Natural killer cell (primary cell): ENCODE measurements around the gene BUD13. TPM values are rescaled to one million over a fixed set of nuclear protein-coding genes. Genes with fewer than 3 reads are reported as not detected.
"Not testable (repeated sequence)": the region's sequence is repeated elsewhere in the genome, so short reads cannot be mapped to it uniquely, and the experiment has no call there.

Source experiments
- ATAC-seq, 3 donors: fragments of 150-1000 bp in 2 of 3; fragments of 200-7000 bp in 1 of 3; cut with Tn5 transposase; 1 replicate in 1 of 3; 2 replicates in 2 of 3; pipeline ENCODE4 v1.10.0; 2021; ENCODE audit warnings: mild to moderate bottlenecking in 2 of 3, moderate library complexity in 2 of 3
- DNase-seq, 2 donors: peaks; one replicate each; pipeline versions ENCODE4 v3.0.0 to v3.0.0-alpha.2; 2013 to 2021; ENCODE audit warnings: mixed read lengths in 1 of 2
- H3K27ac ChIP-seq: one replicate; pipeline ENCODE4 v1.5.1; 2013; ENCODE audit warnings: mild to moderate bottlenecking, low read length
- H3K27me3 ChIP-seq: one replicate; pipeline ENCODE4 v1.6.1; 2013; ENCODE audit warnings: low read length; ENCODE audit not compliant: control insufficient read depth, insufficient read depth
- H3K36me3 ChIP-seq: one replicate; pipeline ENCODE4 v1.6.1; 2013; ENCODE audit warnings: low read length; ENCODE audit not compliant: control insufficient read depth, insufficient read depth
- H3K4me1 ChIP-seq: one replicate; pipeline ENCODE4 v1.6.1; 2013; ENCODE audit warnings: low read length; ENCODE audit not compliant: control insufficient read depth, insufficient read depth
- H3K4me3 ChIP-seq: one replicate; pipeline ENCODE4 v1.5.1; 2013; ENCODE audit warnings: low read length
- H3K9me3 ChIP-seq: one replicate; pipeline ENCODE4 v1.6.1; 2013; ENCODE audit warnings: low read length; ENCODE audit not compliant: control insufficient read depth, insufficient read depth
- H3K27ac Mint-ChIP-seq, 2 donors: one replicate each; pipeline ENCODE4 v1.8.0; 2022; ENCODE audit warnings: mild to moderate bottlenecking in 2 of 2, mixed read lengths in 2 of 2, moderate library complexity in 1 of 2
- H3K27me3 Mint-ChIP-seq, 2 donors: one replicate each; pipeline ENCODE4 v1.8.0; 2022; ENCODE audit warnings: low read depth in 2 of 2, mixed read lengths in 2 of 2
- H3K36me3 Mint-ChIP-seq: one replicate; pipeline ENCODE4 v1.8.0; 2022; ENCODE audit warnings: mixed read lengths
- H3K4me1 Mint-ChIP-seq, 2 donors: one replicate each; pipeline ENCODE4 v1.8.0; 2022; ENCODE audit warnings: mixed read lengths in 2 of 2
- H3K4me3 Mint-ChIP-seq: one replicate; pipeline ENCODE4 v1.8.0; 2022; ENCODE audit warnings: mild to moderate bottlenecking, moderate library complexity, mixed read lengths
- H3K9me3 Mint-ChIP-seq, 2 donors: one replicate each; pipeline ENCODE4 v1.8.0; 2022; ENCODE audit warnings: mixed read lengths in 2 of 2
- WGBS: methylation state at CpG from one replicate; pipeline ENCODE4 v1.1.7; 2013; ENCODE audit warnings: missing lambda C conversion rate; ENCODE audit not compliant: insufficient coverage; 5-methylcytosine and 5-hydroxymethylcytosine counted together
- intact Hi-C: fragments of 100-400 bp; cut with micrococcal nuclease; formaldehyde crosslinking; loops from one replicate; pipeline ENCODE4 v1.14.2; 2022
- total RNA-seq, 4 donors: library from RNA; stranded (reverse); fragments of 120-200 nt in 1 of 4; gene quantifications; one replicate each; pipeline versions ENCODE4 v1.2.3 to v1.2.4, GENCODE V29; 2013 to 2022
- TF ChIP-seq, protein P1 (sequence below): fragments of 200-600 bp; IDR thresholded peaks from one replicate; pipeline ENCODE4 v1.8.0; 2022; ENCODE audit warnings: antibody characterized with exemption

BUD13 gene
- total RNA-seq, 3 donors from 2014 or later (not counting 1 experiment from before 2014, with no cell fraction given), result 13.5 to 16.0 (median 13.7) TPM

DNA sequence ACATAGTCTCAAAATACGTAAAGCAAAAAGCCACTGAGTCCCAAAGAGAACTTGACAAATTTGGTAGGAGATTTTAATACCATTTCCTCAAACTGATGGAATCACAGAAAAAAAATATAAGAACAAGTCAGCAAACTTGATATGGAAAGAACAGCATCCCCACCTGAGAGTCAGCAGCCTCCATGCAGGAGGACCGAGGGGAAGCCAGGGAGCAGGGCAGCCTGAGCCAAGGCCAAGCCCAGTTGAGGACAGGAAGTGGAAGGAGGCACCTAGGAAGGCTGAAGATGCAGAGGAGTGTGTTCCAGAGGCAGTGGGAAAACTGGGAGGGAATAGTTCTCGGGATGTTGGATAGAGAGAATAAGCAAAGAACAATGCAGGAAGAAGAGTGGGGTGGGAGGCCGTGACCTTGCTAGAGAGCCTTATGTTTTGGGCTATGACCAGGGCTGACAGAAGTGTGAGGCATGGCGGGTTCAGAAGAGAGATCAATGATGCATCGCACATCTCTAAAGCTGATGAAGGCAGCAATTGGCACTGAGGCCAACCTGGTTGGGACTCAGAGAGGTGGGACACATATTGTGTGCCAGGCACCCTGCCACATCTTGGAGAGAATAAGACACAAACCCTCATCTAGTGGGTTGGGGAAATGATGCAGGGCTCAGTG lies 34.9 kb upstream of the BUD13 start:
- no peaks in the 10 kb centered on the region for H3K9me3 Mint-ChIP-seq
- no peaks in the 10 kb centered on the region for H3K4me1 Mint-ChIP-seq
- Histone ChIP-seq H3K27me3 (no peaks in the 10 kb centered on the region), H3K9me3 (no peaks in the 10 kb centered on the region), H3K36me3 (no peaks in the 10 kb centered on the region), H3K4me1 (no peaks in the 10 kb centered on the region), H3K27ac (no peak overlapping the region), H3K4me3 (no peak overlapping the region)
- ATAC-seq, result no peak
- peaks cover 2 to 8% of the 10 kb centered on the region in 2 donors for H3K27me3 Mint-ChIP-seq
- H3K36me3 Mint-ChIP-seq, result no peaks in the 10 kb centered on the region
- no peak overlapping the region for H3K27ac Mint-ChIP-seq
- intact Hi-C loops, result no loop called here
- WGBS, result 97% methylated on average over 6 of the region's 6 CpGs
- no peak for DNase-seq
- TF ChIP-seq, protein P1, sequence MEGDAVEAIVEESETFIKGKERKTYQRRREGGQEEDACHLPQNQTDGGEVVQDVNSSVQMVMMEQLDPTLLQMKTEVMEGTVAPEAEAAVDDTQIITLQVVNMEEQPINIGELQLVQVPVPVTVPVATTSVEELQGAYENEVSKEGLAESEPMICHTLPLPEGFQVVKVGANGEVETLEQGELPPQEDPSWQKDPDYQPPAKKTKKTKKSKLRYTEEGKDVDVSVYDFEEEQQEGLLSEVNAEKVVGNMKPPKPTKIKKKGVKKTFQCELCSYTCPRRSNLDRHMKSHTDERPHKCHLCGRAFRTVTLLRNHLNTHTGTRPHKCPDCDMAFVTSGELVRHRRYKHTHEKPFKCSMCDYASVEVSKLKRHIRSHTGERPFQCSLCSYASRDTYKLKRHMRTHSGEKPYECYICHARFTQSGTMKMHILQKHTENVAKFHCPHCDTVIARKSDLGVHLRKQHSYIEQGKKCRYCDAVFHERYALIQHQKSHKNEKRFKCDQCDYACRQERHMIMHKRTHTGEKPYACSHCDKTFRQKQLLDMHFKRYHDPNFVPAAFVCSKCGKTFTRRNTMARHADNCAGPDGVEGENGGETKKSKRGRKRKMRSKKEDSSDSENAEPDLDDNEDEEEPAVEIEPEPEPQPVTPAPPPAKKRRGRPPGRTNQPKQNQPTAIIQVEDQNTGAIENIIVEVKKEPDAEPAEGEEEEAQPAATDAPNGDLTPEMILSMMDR, result no peak
- no peak overlapping the region for H3K4me3 Mint-ChIP-seq

- 73% methylated on average over 3 of the region's 3 CpGs for WGBS
- ATAC-seq (no peak), DNase-seq (no peak)
- H3K4me1 Mint-ChIP-seq, result no peaks in the 10 kb centered on the region
- no peaks in the 10 kb centered on the region for H3K4me1 ChIP-seq
- H3K27me3 Mint-ChIP-seq, result peaks cover 8 to 21% of the 10 kb centered on the region in 2 donors
- no peaks in the 10 kb centered on the region for H3K9me3 Mint-ChIP-seq
- no peak overlapping the region for H3K4me3 ChIP-seq
- H3K36me3 ChIP-seq, result no peaks in the 10 kb centered on the region
- no peak overlapping the region for H3K27ac Mint-ChIP-seq
- no peaks in the 10 kb centered on the region for H3K27me3 ChIP-seq
- no peak overlapping the region for H3K27ac ChIP-seq
- TF ChIP-seq, protein P1, result no peak
- intact Hi-C loops, result no loop called here
- H3K4me3 Mint-ChIP-seq, result no peak overlapping the region
- no peaks in the 10 kb centered on the region for H3K9me3 ChIP-seq
- no peaks in the 10 kb centered on the region for H3K36me3 Mint-ChIP-seq
These were observed 31.2 kb upstream of the BUD13 start for GRCh38 chr11:116804001-116804400.

DNA sequence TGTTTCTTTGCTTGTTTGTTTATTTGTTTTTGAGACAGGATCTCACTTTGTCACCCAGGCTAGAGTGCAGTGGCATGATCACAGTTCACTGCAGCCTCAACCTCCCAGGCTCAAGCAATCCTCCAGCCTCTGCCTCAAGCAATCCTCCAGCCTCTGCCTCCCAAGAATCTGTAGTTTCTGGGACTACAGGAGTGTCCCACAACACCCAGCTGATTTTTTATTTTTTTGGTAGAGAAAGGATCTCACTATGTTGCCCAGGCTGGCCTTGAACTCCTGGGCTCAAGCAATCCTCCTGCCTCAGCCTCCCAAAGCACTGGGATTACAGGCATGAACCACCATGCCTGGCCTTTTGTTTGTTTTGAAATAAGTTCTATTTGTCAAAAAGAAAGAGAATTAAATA lies 28.9 kb upstream of the BUD13 start:
- H3K9me3 ChIP-seq, H3K4me3 ChIP-seq, ATAC-seq, H3K9me3 Mint-ChIP-seq, H3K4me1 ChIP-seq, H3K36me3 Mint-ChIP-seq, H3K36me3 ChIP-seq, H3K27me3 ChIP-seq, H3K4me1 Mint-ChIP-seq, H3K4me3 Mint-ChIP-seq, DNase-seq, intact Hi-C loops, H3K27ac Mint-ChIP-seq, H3K27ac ChIP-seq: not testable (repeated sequence)
- H3K27me3 Mint-ChIP-seq, result peaks cover 6 to 26% of the 10 kb centered on the region in 2 donors

DNA sequence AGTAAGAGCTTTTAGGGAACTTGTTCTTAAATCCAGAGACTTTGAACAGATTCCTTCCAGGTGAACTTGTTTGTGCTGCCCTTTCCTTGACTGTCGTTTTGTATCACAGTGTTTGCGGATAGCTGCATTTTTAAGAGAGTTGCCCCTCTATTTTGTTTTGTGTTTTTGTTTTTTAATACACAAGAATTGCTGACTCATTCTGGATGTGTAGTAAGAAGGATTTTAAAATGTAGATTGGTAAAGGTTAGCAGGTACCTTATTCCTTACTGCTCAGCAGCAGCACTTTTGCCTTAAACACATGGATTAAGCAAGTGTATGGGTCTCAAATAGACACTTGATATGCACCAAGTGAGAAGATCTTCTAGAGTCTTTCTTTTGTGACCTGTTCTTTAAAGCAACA lies 27.8 kb upstream of the BUD13 start:
- no peaks in the 10 kb centered on the region for H3K27me3 ChIP-seq
- Mint-ChIP-seq H3K4me3 (no peak overlapping the region), H3K36me3 (no peaks in the 10 kb centered on the region), H3K4me1 (no peaks in the 10 kb centered on the region), H3K27me3 (peaks cover 6 to 26% of the 10 kb centered on the region in 2 donors), H3K9me3 (no peaks in the 10 kb centered on the region), H3K27ac (no peak overlapping the region)
- H3K9me3 ChIP-seq, result no peaks in the 10 kb centered on the region
- no peaks in the 10 kb centered on the region for H3K4me1 ChIP-seq
- 95% methylated on average over 2 of the region's 2 CpGs for WGBS
- DNase-seq (no peak), ATAC-seq (no peak)
- H3K27ac ChIP-seq, result no peak overlapping the region
- H3K36me3 ChIP-seq, result no peaks in the 10 kb centered on the region
- intact Hi-C loops, result no loop called here
- TF ChIP-seq, protein P1, result no peak
- no peak overlapping the region for H3K4me3 ChIP-seq
